NB4 (cell line): ENCODE measurements around the gene PGLYRP4.
A peak's percentile ranks its signal among the peaks of the same experiment; 100 is the strongest.
"Not testable (repeated sequence)": the region's sequence is repeated elsewhere in the genome, so short reads cannot be mapped to it uniquely, and the experiment has no call there.

Experiments
- DNase-seq: peaks from one replicate; pipeline ENCODE4 v3.0.0; 2010; ENCODE audit warnings: low read depth
- H3K4me3 ChIP-seq: one replicate; pipeline ENCODE4 v1.5.1; 2011; ENCODE audit warnings: mild to moderate bottlenecking, low read depth, low read length, moderate library complexity
- CTCF ChIP-seq: IDR thresholded peaks from one replicate; pipeline ENCODE4 v1.5.1; 2012; ENCODE audit warnings: low read depth, low read length
- MAX ChIP-seq: IDR thresholded peaks from 2 replicates; pipeline ENCODE4 v1.6.1; 2011; ENCODE audit warnings: low read depth, low read length
- MYC ChIP-seq: IDR thresholded peaks from 2 replicates; pipeline ENCODE4 v1.6.1; 2011; ENCODE audit warnings: low read depth, low read length
- POLR2A ChIP-seq: IDR thresholded peaks from 2 replicates; pipeline ENCODE4 v1.6.1; 2011; ENCODE audit warnings: mild to moderate bottlenecking; ENCODE audit not compliant: insufficient read length; ENCODE audit errors: extremely low read depth

Gene PGLYRP4

GRCh38 chr1:153352523-153352922 lies 3.9 kb upstream of the PGLYRP4 start:
- H3K4me3 ChIP-seq, result no peak overlapping the region
- TF ChIP-seq CTCF, result peak; percentile 88
- no peak for TF ChIP-seq POLR2A
- TF ChIP-seq MYC, result 0 out of 2 replicates have a peak, but pooled peaks have one; percentile 27
- peak; percentile 70 for TF ChIP-seq MAX
- peak; percentile 75 for DNase-seq

GRCh38 chr1:153350321-153350957 lies 1.8 kb upstream of the PGLYRP4 start:
- DNase-seq, result no peak
- TF ChIP-seq CTCF (no peak), MAX (no peak), POLR2A (no peak), MYC (no peak)

GRCh38 chr1:153349363-153350320 lies 1.0 kb upstream of the PGLYRP4 start:
- peak; percentile 36 for DNase-seq
- no peak overlapping the region for H3K4me3 ChIP-seq
- no peak for TF ChIP-seq MYC
- no peak for TF ChIP-seq MAX
- TF ChIP-seq POLR2A, result no peak
- TF ChIP-seq CTCF, result no peak

More at GRCh38 chr1:153350321-153350957, 1.8 kb upstream of the PGLYRP4 start:
- no peak overlapping the region for H3K4me3 ChIP-seq

- TF ChIP-seq MYC (no peak), CTCF (no peak), MAX (no peak), POLR2A (no peak)
- no peak overlapping the region for H3K4me3 ChIP-seq
- DNase-seq, result no peak
Measured at GRCh38 chr1:153347856-153348255, 785 bp downstream of the PGLYRP4 start.

GRCh38 chr1:153347049-153347448 lies 1.6 kb downstream of the PGLYRP4 start:
- not testable (repeated sequence) for H3K4me3 ChIP-seq, DNase-seq

GRCh38 chr1:153346077-153346723 lies 2.4 kb downstream of the PGLYRP4 start:
- TF ChIP-seq CTCF (no peak), MYC (no peak), POLR2A (no peak), MAX (no peak)
- no peak for DNase-seq
- H3K4me3 ChIP-seq, result no peak overlapping the region
